NCI-H226 (cell line): ENCODE measurements around the gene NPFF.
"Not testable (repeated sequence)": the region's sequence is repeated elsewhere in the genome, so short reads cannot be mapped to it uniquely, and the experiment has no call there.

Source experiments
- DNase-seq: peaks from one replicate; pipeline ENCODE4 v3.0.0-alpha.2; 2015

Gene NPFF, protein sequence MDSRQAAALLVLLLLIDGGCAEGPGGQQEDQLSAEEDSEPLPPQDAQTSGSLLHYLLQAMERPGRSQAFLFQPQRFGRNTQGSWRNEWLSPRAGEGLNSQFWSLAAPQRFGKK

DNA sequence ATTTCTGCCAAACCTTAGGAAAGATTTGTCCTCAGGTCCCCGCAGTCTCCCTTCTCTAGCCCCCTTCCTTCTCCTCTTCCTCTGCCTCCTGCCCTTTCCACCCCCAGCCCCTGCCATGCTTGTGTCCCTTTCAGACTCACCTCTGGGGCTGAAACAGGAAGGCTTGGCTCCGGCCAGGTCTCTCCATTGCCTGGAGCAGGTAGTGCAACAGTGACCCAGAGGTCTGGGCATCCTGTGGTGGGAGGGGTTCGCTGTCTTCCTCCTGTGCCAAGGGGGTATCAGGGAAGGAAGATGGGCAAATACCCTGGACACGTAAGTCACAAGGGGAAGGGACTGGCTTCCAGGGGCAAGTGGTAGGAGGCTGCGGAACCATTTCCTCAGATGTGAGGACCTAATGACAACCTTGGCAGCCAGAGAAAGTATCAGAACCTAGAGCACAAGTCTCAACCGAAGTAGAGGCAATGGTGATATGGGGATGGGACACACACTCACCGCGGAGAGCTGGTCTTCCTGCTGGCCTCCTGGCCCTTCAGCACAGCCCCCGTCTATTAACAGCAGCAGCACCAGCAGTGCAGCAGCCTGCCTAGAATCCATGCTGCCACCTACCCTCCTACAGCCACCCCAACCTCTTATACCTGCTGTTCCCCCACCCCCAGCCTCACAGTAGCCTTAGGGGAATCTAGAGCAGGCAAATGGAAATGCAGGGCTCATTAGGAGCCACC lies at the start of gene NPFF:
Gene NPFF, minus strand, starts transcription at position 604 of the 722 bp plus-strand sequence. Its CDS starts 10 bp downstream, at position 594.
- no peak for DNase-seq

DNA sequence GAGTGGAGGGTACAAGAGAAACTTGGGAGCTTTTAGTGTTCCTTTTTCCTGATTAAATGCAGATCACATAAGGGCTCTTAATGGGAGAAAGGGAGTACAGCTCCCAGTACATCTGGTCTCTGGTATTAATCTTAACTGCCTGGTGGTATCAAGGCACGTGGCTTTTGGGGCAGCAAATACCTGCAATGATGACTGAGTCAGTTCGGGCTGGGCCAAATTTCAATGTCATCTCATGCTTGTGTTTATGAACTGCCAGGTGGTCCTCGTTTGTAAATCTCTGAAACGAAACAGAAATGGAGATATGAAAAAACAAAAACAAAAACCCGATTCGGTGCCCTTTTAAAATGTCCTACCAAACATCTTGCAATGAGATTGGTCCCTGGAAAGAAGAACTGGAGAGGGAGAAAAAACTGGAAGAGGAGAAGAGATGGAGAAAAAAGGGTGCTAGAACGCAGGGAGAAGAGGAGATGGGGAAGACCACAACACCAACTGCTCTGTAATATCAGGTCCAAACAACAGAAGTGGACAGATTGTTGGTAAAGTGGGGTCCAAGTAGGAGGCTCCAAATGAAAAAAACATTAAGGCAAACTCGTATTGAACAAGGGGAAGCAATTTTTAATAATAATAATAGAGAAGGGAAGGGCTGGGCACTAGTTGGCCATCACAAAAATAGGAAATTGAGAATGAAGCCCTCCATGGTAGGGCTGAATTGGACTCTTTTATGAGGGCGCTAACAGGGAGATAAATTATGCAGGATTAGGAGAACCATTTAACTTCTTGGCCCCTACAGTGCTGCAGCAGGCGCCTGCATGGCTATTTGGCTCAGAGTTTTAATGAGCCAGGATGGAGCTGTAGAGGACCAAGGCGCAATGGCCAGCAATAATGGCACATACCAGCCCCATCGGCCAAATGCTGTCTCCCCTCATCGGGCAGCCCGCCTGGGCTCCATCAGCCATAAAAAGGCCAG lies 45.4 kb upstream of the NPFF start:
- DNase-seq, result no peak

DNA sequence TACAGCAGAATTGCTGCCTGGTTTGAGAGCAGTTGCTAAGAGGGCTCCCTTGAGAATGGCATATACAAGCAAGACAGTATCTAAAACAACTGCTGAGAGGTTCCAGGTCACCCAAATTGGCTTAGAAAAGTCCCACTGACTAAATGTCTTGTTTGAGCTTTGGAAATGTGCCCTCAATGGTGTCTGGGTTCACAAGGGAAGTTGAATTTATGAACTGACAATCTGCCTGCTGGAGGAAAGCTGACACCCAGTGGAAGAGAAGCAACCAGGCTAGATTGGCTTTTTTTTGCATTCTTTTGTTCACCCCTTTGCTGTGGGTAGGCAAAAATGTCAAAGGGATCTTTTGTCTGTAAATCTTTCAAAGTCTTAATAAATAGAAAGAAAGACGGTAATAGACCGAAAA lies 44.6 kb upstream of the NPFF start:
- DNase-seq, result no peak

DNA sequence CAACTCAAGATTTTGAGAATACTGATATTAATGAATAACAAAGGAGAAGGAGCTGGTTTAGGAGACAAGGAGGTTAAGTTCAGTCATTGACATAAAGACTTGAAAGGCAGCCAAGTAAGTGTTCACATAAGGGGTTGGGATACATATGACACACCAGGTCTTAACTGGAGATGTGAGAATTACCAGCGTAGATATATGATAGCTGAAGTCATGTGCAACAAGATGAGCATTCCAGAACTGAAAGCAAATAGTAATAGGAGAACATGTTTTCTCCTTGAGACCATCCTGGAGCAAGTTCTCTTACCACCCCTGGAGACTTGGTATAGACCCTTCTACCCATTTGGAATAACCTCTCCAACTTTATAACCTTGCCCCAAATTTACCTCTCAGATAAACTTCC lies 43.3 kb upstream of the NPFF start:
- DNase-seq, result no peak

DNA sequence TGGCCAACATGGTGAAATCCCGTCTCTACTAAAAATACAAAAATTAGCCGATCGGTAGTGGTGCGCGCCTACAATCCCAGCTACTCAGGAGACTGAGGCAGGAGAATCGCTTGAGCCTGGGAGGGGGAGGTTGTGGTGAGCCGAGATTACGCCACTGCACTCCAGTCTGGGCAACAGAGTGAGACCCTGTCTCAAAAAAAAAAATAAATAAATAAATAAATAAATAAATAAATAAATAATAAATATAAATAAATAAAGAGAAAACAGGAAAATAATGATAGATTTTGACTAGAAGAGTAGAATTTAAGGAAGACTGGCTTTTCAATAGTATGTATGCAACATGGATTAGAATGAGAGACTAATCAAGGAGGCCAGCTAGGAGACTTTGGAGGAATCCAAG lies 42.8 kb upstream of the NPFF start:
- DNase-seq, result not testable (repeated sequence)

DNA sequence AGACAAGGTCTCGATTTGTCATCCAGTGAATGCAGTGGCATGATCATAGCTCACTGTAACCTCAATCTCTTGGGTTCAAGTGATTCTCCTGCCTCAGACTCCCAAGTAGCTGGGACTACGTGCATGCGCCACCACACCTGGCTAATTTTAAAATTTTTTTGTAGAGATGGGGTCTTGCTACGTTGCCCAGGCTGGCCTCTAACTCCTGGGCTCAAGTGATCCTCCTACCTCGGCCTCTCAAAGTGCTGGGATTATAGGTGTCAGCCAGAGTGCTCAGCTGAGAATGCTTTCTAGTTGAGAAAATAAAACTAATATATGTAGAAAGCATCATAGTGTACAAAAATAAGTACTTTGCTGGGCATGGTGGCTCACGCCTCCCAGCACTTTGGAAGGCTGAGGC lies 41.1 kb upstream of the NPFF start:
- DNase-seq, result not testable (repeated sequence)

DNA sequence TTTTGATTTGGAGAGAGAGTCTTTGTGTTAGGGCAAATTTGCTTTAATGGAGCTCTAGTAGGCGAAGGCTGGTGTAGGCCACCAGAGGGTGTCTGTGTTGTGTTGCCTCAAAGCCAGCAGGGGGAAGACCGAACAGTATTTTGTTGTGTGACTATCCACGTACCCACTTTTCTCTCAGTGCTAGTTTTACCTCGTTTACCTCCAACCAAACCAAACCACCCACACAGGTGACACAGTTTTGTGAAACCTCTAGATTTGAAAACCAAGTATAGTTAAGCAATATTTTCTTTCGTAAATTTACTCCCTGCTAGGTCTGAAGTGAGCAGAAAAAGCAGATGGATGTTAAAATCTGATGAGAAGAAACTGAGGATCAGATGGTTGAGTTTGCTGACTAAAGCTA lies 36.3 kb upstream of the NPFF start:
- peak; percentile 35 for DNase-seq

DNA sequence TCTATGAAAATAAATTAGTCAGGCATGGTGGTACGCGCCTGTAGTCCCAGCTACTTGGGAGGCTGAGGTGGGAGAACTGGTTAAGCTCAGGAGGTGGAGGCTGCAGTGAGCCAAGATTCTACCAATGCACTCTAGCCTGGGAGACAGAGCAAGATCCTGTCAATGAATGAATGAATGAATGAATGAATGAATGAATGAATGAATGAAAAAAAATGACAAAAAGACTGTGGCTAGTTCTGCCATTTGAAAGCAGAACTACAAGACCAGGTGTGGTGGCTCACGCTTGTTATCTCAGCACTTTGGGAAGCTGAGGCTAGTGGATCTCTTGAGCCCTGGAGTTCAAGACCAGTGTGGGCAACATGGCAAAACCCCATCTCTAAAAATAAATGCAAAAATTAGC lies 32.2 kb upstream of the NPFF start:
- DNase-seq, result no peak

DNA sequence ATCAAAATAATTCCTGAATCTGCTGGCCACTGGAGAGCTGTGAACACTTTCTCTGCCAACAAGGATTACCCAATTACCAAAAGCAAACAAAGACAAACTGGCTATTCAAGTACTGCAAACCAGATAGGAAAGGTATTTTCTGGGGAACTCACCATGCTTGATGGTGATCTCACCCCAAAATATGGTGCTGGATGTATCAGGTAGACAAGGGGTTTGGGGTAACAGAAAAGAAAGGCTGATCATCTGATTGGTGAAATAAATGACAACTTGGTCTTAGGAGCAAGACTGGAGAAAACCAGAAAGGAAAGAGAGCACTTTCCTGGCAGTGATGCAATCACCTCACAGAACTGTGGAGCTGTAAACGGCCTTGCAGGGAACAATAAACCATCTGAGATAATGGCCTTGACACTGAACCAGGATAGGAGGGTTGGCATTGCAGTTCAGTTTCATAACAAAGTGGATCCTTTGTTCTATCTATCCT lies 31.0 kb upstream of the NPFF start:
- no peak for DNase-seq

DNA sequence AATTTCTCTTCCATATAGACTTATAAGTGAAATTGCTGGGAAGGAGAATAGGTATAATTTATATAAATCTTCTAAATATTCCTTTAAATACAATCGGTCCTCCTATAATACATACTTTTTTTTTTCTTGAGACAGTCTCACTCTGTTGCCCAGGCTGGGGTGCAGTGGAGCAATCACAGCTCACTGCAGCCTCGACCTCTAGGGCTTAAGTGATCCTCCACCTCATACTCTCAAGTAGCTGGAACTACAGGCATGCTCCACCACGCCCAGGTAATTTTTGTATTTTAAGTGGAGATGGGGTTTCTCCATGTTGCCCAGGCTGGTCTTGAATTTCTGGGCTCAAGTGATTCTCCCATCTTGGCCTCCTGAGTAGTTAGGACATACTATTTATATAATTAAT lies 29.7 kb upstream of the NPFF start:
- no peak for DNase-seq

DNA sequence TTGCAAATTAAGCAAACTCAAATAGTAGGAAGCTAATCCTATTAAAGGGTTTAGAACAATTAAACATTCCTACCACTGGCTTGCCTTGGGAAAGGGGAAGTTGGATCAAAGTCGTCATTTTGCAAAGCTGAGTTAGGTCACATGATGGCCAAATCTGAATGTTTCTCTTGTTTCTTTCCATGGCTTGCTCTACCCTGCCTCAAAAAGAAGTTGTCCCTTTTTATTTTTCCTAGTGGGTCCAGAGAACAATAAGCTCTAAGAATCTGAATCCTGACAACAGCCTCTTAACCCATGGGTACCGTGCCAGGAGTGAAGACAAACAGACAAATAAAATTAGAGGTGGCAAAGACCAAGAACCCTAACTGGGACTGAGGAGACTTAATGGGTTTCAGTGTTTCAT lies 26.2 kb upstream of the NPFF start:
- no peak for DNase-seq

DNA sequence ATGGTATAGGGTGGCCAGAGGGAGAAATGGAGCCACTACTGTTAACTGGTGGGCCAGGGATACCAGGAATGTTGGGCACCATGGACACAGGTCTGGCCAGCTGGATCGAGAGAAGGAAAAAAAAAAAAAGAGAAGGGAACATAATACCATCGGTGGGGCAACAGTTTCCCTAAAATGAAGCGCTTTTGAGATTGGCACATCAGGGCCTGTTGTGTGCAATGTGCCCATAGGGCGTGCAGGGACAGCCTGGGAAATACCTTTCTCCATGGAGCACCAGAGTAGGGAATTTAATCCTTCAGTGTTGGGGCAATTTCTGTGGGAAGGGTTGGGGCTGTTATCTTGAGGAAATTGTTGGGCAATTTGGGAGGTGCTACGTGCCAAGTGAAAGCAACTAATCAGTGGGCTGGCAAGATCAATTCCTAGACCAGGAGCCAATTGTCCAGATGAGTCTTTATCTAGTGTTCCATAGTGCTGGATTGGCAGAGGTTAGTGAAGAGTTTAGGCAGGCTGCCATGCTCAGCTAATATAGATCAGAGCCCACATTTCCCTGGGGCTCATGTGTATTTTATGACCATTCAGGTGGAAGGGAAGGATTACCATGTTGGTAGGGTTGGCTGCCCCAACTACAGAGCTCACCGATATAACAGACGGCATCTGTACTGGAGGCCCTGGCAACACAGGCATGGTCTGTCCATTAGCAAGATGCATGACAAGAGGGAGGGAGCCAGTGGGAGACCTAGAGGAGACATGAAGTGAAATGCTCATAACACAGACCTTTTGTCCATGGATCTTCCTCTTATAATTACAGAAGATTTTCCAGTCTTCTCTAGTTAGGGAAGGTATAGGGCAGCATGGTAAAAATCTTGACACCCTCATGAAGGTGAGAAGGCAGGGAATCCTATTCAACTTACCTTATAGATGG lies 25.5 kb upstream of the NPFF start:
- no peak for DNase-seq

DNA sequence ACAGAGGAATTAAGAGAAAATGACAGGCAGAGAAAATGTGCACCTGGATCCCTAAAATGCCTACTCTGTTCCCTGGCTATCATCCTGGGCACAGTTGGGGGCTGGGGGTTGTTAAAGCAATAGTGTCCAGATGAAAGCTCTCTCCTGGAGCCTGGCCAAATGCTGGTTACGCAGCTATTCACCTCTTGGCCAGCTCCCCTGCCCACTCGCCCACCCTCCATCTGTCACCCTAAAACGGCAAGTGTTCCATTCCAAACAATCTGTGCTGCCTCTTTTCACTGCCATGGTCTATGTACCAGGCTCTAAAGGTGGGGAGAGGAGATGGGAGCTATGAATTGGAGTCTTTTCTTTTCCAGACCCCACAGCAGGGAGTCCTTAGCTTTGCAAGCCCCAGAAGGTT lies 24.7 kb upstream of the NPFF start:
- no peak for DNase-seq

DNA sequence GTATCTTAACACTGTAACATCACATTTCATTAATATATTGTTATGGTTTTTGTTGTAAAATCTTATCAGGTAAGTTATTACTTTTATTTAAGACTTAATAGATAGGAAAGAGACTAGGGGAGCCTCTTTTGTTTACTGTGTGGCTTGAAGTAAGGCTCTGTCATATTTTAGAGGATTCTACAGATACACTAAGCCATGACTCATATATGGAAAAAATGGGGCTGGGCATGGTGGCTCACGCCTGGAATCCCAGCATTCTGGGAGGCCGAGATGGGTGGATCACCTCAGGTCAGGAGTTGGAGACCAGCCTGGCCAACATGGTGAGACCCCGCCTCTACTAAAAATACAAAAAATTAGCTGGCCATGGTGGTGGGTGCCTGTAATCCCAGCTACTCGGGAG lies 23.6 kb upstream of the NPFF start:
- DNase-seq, result peak; percentile 60

DNA sequence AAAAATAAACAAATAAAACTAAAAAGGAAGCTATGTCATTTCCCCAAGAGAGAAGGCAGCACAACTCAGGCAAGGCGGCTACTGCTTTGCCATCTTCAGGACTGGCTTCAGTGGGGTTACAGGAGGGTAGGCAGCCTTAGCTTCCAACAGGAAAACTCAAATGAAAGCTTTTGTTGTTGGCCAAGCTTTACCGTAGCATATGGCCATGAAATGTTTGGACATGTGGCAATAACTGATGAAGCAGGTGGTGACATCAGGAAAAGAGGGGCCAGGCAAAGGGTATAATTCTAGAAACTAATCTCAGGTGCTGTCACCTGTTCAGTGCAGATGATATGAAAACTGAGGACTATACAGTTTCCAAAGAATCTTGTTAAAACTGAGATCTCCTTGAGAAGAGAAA lies 22.8 kb upstream of the NPFF start:
- DNase-seq, result no peak

DNA sequence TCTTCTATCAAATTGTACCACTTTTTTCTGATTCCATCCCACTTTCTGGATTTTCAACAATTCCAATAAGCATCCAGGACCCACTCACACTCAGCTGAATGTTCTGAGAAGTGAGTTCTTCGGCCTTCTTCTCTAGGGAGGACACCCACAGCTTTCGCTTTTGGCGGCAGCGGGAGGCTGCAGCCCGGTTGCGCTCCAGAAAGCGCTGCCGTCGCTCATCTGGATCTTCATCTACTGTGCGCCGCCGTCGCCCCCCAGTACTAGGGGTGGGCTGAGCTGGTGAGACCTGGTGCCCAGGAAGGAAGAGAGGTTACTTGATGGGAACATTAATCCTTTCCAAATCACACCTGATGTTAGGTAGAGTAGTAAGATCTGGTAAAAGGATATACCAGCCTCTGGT lies 17.2 kb upstream of the NPFF start:
- DNase-seq, result no peak

DNA sequence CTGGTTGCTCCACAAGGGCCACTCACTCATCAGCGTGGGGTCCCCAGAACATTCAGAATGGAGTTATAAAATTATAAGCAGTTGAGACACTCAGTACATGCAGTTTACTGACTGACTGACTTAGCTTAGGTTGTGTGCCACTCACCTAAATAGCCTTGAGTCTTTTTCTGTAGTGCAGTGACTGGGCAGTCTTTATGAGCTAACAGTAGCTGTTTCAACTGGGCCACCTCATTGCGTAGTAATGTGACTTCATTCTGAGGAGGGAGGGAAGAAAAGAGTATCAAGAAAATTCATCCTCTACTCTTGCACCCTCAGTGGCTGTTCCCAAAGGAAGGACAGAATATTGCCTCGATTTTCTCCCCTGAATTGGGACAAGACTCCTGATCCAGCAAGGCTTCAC lies 15.8 kb upstream of the NPFF start:
- no peak for DNase-seq

DNA sequence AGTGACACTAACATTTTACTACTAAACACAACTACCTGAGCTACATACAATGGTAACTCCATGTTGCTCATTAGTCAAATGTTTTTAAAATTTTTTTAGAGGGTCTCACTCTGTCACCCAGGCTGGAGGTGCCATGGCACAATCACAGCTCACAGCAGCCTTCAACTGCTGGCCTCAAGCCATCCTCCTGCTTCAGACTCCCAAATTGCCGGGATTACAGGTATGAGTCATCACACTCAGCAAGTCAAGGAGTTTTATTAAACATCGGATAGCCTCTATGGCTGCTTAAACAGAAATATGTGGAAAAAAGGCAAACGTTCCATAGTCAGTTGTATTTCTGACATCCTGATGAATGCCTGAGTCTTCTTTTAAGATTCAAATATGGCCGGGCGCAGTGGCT lies 11.1 kb upstream of the NPFF start:
- peak; percentile 34 for DNase-seq

DNA sequence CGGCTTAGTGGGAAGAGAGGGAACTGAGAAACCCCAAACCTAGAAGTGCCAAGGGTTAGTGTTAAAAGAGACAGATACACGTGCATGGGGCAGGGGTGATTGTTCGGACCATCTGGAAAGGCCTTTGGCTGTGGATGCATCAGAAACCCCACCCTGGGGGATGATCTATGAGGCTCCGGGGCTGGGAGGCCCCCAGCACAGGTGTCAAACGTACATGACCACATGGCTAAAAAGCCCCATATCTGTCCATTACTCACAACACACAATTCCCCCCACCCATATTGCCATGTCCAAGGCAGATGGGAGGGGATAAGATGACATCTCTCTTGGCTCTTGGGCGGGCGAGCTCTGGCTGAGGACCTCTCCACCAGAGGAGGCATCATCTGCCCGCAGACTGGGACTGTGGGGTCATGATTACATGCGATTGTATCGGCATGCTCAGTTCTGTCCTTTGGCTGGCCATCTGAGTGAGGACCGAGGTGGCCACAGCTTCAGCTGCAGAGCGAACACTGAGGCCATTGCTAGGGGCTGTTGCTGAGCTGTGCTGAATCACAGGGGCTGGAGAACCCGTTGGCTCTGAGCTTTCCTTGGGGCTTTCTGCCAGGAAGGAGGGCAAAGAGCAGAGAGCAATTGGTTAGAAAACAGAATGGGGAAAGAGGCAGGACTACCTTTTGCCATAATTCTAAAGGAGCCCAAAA lies 9.6 kb upstream of the NPFF start:
- no peak for DNase-seq

DNA sequence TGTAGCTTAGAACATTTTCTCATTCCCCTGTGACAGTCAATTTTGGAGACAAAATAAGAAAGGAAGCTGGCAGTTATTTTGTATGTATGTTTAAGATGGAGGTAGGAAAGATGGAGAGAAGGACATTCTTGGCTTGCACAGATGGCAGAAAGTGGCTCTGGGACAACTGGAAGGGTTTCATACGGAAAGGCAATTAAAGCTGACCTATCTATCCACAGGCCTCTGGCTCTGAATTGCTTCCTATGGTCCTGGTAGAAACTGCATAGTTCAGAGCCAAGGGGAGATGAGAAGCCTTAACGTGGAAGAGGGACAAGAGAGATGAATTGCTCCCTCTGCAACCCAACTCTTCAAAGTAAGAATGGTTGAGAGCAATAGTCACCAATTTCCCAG lies 8.0 kb upstream of the NPFF start:
- no peak for DNase-seq

DNA sequence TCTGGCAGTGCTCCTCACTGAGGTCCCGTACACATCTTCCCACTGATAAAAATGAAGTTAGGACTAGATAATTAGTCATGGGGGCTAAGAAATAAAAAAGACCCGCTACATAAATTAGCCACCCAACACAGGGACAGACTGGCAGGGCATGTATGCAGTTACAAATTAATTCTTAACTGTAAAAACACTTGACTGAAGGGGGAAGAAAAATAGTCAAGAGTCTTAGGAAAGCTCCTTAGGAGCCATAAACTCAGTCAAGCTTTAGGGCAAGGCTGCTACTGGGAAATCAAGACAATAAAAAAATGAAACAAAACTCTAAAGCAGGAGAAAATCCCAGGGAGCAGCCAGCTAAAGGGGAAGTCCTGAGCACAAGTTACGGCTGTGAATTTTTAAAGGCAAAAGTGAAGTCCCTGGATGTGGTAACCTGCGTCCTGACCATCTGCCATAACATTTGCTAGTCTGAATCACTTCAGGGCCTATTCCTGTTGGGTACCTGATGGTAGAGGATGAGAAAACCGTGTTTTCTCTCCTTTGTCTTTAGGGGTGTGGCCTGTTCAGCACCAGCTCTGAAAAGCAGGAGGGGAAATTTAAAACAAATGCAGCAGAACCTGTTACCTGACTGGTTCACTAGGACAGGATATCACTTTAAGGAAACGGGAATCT lies 7.5 kb upstream of the NPFF start:
- DNase-seq, result no peak
